ENCODE measurements around the gene PGBD1.

GRCh38 chr6:28345201-28345600 lies 63.8 kb downstream of the PGBD1 start:
- no peak for TF ChIP-seq CTCF (conservative IDR thresholded peaks at IDR 0.05)
- no peak for TF ChIP-seq EZH2 (IDR thresholded peaks at IDR 0.05; ENCODE audit: low read depth)

All from PC-9 (cell line).